8988T (cell line): ENCODE data around the gene OAT.

ENCODE experiments used
- DNase-seq: peaks from one replicate; pipeline ENCODE4 v3.0.0; 2011

The OAT gene

GRCh38 chr10:124350806-124351205 lies 67.9 kb downstream of the OAT start:
- DNase-seq, result no peak

- no peak for DNase-seq
These were observed 68.8 kb downstream of the OAT start for GRCh38 chr10:124349996-124350280.

GRCh38 chr10:124349231-124349995 lies 69.3 kb downstream of the OAT start:
- no peak for DNase-seq

- DNase-seq, result no peak
These were observed 69.9 kb downstream of the OAT start for GRCh38 chr10:124348801-124349200.

- no peak for DNase-seq
These were observed 70.8 kb downstream of the OAT start for GRCh38 chr10:124347956-124348355.
